ENCODE data around the gene TECR.
"Not testable (repeated sequence)": the region's sequence is repeated elsewhere in the genome, so short reads cannot be mapped to it uniquely, and the experiment has no call there.

Gene TECR

GRCh38 chr19:14540741-14541525 lies 11.5 kb downstream of the TECR start:
- no peak for DNase-seq (ENCODE audit: low spot score)

GRCh38 chr19:14541979-14542378 lies 12.6 kb downstream of the TECR start:
- DNase-seq (ENCODE audit: low spot score): not testable (repeated sequence)

GRCh38 chr19:14542711-14543328 lies 13.4 kb downstream of the TECR start:
- peak; percentile 16 for DNase-seq (ENCODE audit: low spot score)

GRCh38 chr19:14544047-14544446 lies 14.7 kb downstream of the TECR start:
- no peak for DNase-seq (ENCODE audit: low spot score)

- DNase-seq (ENCODE audit: low spot score): no peak
Observed at GRCh38 chr19:14544977-14545715, 15.8 kb downstream of the TECR start.

GRCh38 chr19:14545716-14546082 lies 16.3 kb downstream of the TECR start:
- no peak for DNase-seq (ENCODE audit: low spot score)

- DNase-seq (ENCODE audit: low spot score): no peak
Observed at GRCh38 chr19:14550201-14550754, 20.9 kb downstream of the TECR start.

- DNase-seq (ENCODE audit: low spot score): not testable (repeated sequence)
Observed at GRCh38 chr19:14551134-14552005, 22.0 kb downstream of the TECR start.

GRCh38 chr19:14552006-14552360 lies 22.6 kb downstream of the TECR start:
- not testable (repeated sequence) for DNase-seq (ENCODE audit: low spot score)

- no peak for DNase-seq (ENCODE audit: low spot score)
Observed at GRCh38 chr19:14553042-14553938, 23.9 kb downstream of the TECR start.

- no peak for DNase-seq (ENCODE audit: low spot score)
Observed at GRCh38 chr19:14553939-14554243, 24.5 kb downstream of the TECR start.

GRCh38 chr19:14554382-14554812 lies 25.0 kb downstream of the TECR start:
- DNase-seq (ENCODE audit: low spot score): no peak

- DNase-seq (ENCODE audit: low spot score): no peak
Observed at GRCh38 chr19:14555918-14556661, 26.7 kb downstream of the TECR start.

- peak; percentile 76 for DNase-seq (ENCODE audit: low spot score)
Observed at GRCh38 chr19:14556662-14557188, 27.3 kb downstream of the TECR start.

GRCh38 chr19:14558370-14559066 lies 29.1 kb downstream of the TECR start:
- no peak for DNase-seq (ENCODE audit: low spot score)

- no peak for DNase-seq (ENCODE audit: low spot score)
Observed at GRCh38 chr19:14559916-14560775, 30.8 kb downstream of the TECR start.

- DNase-seq (ENCODE audit: low spot score): no peak
Observed at GRCh38 chr19:14560776-14561108, 31.3 kb downstream of the TECR start.

- DNase-seq (ENCODE audit: low spot score): no peak
Observed at GRCh38 chr19:14561249-14561648, 31.9 kb downstream of the TECR start.
